Activated CD4-positive, alpha-beta T cell treated with anti-CD3 and anti-CD28 coated beads, Interleukin-2, Interleukin-6, amounts not matched to agents 100 ng/mL and 50 ng/mL, durations not matched to agents 16 hours and 8 hours (primary cell): ENCODE measurements around the gene SCD5.

Source experiments
- DNase-seq: peaks from one replicate; pipeline ENCODE4 v3.0.0-alpha.2; 2020

The SCD5 gene

DNA sequence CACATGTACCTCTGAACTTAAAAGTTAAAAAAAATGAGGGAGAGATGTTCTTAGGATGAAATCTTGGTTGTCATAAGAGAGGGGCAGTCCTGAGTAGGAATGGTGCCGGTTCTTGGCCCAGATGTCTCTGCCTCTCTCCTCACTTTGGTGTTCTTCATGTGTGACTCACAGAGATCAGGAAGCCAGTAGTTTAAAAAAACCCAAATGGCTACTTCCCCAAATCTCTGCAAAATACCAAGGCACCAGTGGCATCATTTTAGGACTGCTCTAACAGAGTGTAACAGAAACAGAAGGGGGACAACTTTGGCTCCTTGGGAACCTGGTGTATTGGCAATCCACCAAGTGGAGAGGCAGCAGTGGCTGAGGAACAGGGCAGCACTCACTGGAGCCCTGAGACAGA lies 116.8 kb downstream of the SCD5 start:
- no peak for DNase-seq

DNA sequence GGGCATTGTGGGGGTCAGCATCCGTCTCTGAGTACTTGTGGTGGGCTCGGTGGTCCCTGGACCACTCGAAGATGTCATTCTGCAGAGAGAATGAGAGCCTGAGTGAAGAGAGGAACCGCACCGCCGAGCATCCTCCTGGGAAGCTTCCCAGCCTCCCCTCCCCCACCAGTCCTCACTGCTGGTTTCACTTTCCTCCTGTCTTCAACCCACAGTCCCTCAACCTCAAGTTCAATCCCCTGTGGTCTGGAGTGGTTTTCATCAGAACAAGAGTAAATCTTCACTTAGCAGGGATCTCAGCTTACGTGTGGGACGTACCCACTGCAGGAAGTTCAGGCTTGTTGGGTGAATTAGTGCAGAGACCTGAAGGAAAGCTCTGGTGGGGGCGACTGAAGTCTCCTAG lies 117.8 kb downstream of the SCD5 start:
- no peak for DNase-seq

DNA sequence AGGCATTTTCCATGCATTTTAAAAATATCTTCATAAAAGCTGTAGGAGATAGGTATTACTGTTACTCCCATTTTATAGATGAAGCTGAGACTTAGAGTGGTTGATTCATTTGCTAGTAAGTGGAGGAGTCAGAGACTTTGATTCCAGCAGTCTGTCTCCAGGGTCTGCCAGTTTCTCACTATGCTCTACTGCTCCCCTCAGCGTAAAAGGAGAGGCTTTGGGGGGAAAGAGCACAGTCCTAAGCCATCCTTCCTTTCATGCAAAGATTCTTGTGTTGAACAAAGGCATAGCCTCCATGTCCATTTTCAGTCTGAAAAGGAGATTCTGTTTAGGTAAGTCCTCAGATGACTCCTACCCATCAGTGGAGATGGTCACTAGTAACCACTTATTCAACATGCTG lies 119.1 kb downstream of the SCD5 start:
- DNase-seq: no peak

DNA sequence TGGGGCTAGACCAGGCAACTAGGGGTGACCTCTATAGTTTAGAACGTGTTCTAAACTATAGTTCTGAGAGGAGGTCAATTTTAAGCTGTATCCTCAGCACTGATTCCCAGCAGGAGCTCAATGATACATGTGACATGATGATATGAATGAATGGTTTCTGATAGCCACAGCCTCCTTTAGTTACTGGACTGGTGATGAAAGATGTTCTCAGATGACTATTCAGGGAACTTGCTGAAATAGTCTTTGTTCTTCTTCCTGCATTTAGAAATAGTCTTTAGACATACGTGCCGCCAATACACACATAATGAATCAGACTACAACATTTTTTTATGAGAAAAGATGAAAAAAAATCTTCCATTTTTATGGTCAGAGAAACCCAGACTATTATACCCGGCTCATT lies 120.5 kb downstream of the SCD5 start:
- DNase-seq: no peak

DNA sequence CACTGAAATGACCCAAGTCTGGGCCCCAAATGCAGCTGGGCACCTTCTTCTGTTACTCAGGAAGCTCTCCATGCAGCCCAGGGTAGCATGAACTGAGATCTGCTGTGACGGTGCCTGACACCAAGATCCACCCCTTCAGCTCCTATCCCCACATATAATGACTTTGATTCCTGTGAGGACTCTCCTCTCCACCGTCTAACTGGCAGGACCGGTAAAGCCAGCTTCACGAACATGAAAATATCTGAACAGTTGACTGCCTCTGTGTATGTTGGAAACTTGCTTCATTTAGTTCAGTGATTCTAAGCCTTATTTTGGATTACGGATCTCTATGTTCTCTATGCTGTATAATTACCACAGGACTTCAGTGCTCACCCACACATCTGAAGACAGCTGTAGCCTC lies 121.3 kb downstream of the SCD5 start:
- no peak for DNase-seq

DNA sequence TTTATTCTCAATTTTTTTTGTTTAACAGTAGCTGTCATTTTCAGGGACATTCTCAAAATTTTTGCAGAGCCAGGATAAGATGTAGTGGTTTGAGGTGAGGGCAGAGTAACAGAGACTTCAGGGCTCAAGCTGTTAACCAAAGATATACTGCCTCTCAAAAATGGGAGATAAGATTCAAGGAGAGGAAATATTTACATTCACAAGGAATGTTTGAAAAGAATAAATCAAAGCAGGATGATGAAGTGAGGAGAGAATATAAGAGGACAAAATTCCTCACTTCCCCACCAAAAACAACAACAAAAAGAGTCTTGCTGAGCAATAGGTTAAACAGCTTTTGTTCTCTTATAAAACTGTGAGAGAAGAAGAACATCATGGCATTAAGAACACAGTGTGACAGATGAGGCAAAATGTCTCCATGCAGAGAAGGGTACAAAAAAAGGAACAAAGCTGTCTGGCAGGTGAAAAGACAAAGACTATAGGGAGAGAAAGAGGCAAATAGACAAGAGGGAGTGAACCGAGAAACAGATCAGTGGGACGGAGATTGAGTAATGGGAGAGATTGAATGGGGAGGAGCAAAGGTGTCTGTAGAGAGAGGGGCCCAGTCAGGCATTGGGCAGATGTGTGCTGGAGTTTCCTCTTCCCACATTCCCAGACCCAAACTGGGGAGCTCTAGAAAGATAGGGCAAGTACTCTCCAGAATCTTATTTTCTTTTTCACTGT lies 130.7 kb downstream of the SCD5 start:
- DNase-seq: no peak

DNA sequence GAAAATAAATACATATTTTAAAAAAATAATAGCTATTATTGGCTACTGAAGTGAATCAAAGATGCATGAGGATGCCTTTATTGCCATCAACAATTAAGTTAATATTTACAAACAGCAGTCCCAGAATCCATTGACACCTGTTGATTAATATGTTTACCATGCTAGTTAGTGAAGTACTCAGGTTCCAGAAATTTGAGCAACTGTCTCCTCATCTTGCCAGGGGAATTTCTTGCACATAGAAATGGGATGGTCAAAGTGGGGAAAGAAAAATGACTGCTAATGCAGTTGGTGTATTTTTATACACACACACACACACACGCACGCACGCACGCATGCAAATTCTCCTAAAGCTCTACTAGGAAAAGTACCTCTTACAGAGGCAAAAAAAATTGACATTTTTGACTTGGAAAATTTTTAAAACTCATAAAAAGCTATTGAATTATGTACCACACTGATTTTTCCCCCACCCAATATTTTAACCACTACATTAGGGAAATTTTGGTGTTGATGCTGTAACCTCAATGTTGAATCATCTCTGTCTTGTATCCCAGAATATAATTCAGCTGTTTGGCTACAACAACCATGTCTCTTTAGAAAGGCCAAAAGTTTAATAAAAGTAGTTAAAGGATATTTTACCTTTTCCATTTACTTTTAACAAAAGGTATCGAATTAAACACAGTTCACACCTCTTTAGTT lies 131.5 kb downstream of the SCD5 start:
- no peak for DNase-seq

DNA sequence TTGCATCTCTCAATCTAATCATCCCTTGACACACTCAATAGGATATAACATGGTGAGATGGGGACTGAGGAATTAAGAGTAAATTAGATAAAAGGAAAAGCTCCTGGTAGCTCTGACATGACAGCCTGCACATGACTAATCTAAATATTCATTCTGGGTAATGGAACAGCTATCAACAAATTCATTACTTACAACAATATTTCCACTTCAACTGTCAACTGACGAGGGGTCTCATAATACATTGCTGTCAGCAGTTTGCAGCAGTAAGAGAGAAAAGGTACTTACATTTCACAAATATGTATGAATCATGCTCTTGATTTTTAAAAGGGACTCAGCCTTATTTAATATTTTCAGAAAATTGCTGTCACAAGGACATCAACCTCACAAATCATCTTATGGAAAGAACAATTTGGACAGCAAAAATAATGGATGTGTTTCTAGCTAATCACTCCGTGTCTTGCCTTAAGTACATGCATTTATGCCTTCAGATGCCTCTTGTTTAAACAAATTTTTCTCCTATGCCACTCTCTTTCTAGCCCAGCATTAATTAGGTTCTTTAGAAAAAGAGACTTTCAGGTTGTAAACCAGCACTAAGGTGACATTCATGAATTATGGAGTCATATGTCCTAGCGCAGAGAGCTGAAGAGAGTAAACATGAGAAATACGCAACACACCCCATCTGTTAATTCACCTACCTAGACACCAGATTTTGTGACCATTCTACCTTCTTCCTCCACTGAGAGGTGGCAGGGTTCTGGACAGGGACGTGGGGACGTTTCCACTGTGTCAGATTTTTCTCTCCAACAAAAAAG lies 137.2 kb downstream of the SCD5 start:
- no peak for DNase-seq

DNA sequence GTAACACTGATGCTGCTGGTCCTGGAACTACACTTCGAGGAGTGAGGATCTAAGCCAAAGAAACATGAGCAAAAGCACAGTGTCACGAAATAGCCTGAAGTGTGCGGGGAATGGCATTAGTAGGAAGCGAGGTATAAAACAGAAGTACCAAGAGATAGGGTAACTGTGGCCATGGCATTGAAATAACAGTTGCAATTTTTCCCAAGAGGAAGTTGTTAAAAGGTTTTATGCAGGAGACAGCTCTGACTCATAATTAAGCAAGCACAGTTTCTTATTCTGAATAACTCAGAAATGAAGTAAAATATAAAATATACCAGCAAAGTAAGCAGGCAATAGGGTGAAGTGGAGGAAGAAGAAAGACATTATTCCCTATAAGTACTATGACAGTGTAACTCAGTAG lies 146.5 kb downstream of the SCD5 start:
- no peak for DNase-seq

DNA sequence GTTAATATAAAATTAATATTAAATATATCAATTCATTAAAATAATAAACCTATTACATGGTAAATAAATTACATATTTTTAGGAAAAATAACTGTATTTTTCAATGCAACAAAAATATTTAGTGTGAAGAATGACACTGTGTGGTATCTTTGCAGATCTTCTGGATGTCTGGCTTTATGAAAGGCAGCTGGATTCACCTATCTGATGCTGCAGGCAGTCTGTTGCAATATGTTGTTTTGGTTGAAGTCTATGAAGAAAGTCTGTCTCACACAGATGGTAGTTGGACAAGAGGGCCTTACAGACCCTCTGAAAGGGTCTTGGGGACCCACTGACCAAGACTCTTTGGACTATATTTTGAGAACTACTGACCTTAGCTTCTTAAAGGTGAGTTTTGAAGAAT lies 147.7 kb downstream of the SCD5 start:
- no peak for DNase-seq

DNA sequence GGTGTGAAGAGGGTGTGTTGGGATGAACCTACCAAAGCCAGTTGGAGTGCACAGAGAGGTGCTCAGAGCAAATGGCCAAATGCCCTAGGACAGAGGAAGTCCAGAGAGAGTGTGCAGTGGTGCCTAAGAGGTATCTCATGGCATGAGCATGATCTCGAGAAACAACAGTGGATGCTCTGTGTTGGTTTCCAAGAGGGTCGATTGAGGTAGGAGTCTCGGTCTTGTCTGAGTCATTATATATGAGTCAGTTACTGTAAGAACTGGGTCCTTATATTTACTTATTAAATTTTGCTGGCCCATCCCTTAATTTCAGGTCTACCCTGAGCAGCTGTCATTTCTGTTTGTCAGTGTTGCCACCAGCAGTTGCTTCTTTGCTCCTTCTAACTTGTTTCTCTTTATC lies 150.2 kb downstream of the SCD5 start:
- DNase-seq: no peak

DNA sequence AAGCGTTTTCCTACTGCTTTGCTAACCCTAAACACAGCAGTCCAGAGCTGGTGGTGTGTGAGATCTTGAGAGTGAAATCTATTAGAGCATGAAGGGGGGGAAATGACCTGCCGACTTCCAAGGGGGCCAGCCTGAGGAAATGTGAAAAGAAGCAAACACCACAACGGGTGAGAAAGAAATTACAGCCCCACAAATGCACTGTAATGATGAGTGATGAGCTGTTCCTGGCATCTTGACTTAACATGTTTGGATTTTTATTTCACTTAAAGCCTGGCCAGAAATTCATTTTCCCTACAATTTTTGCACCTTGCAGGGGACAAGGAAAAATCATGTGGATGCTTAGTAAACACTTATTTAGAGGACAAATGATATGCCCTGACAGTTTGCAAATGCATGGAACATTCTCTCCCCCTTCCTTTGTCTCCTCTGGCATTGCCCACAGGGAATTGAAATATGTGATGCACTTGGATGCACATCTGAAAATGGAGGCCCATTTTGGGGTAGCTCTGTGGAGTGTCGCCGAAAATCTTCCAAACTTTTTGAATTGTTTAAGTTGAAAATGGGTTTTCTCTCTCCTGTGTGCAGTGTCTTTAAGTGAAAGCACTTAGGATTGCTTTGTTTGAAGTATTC lies 152.5 kb downstream of the SCD5 start:
- DNase-seq: no peak

DNA sequence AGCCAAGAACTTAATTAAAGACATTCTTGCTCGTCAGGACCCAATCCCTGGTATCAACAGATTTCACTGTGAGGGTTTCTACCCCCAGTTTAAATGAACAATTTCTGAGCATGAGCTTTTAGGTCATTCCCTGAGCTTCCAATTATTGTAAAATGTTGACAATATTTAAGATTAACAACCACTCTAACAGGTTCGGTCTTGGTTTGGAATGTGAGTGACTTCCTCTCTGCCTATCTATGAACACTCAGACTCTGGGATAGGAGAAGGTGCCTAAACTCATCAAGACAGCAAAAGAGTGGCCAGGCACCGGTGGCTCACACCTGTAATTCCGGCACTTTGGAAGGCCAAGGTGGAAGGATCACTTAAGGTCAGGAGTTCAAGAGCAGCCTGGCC lies 153.9 kb downstream of the SCD5 start:
- DNase-seq: no peak

DNA sequence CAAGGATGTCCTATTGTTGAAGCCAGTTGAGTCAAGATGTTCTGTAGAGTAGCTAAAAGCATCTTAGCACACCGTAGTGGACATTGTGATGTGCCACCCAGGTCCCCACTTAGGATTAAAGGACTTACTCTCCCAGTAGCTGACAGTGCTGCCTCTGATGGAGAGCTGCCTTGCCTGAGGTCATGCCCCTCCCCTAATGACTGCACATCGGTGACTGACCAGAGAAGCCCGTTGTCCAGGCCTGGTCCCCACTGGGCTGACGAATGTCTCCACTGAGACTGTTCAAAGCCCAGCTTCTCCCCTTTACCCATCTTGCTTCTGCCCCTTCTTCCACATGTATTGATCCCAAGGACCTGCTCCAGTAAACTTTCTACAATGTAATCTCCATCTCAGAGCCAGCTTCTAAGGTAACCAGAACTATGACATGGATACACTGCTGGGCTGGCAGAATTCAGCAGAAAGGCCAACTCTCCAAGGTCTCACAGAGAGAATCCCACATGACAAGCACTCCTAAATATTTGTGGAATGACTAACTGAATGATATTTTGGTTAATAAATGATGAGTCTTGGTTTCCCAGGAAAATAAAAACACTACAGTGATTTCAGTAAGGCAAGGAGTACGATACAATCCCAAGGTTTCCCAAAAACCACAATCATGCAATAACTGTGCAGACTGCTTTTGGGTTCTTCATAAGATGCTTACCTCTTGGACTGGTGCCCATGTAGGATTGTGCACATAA lies 154.4 kb downstream of the SCD5 start:
- no peak for DNase-seq

DNA sequence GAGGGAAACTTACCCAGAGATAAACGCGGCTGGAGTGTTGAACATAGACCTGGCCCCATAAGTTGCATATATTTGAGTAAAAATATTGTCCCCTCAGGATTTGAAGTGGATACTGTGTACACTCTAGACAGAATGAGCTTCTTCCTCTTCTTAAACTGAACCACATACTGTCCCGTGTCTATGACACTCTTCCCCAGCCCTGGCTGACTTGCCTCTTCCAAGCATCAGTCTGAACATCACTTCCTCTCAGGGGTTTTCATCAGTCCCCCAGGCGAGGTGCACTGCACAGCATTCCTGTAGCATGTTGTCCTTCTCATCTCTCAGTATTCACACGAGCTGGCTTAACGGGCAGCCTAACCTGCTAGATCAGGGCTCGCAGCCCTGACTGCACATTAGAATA lies 156.3 kb downstream of the SCD5 start:
- DNase-seq: no peak

DNA sequence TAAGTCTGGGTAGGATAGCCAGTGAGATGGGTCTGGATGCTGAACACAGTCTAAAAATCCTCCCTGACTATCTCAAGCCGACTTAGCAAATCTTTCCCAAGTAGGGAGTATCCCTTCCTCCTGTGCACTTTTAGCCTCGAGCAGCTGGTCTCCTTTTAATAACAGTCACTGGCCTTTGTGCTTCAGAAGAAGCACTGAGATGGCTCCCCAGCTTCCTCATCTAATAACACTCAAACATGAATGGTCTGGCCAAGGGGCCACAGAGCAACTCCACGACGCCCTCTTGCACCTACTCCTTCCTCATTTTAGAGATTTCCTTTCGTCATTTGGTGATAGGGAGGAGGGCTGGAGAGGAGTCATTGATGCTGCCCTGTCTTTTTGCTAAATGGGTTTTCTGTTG lies 158.1 kb downstream of the SCD5 start:
- no peak for DNase-seq

DNA sequence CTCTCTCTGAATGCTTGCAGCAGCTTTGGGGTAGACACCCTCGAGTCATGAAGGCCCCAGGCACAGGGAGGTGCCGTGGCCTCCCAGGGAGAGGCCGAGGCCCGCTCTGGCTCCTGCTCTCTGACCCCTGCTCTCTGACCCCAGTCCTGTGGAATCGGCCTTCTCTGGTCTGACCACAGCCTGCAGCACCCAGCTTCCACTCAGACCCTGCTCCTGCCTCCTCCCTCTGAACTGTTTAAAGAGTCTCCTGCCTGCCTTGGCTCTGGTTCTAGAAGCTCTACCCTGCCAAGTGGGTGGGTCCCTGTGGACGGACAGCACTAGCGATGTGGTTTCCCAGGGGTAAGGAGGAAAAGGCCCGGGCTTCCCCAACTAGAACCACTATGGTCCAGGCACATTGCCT lies 158.6 kb downstream of the SCD5 start:
- DNase-seq: no peak

DNA sequence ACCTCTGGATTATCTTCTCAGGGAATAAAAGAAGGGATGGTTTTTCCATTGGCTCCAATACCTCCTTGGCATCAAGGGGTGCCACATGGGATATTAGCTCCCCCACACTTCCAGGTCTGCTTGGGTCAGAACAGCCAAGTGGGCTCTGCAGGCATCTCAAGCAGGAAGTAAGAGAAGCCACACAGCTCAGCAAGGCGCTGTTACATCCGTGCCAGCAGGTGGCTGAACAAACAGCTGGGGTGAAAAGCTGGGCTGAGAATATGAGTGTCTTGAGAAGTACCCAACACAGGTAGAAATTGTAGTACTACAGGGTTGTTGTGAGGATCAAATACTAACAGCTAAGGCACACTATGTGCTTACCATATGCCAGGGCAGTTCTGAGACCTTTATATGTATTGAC lies 160.1 kb downstream of the SCD5 start:
- DNase-seq: no peak

DNA sequence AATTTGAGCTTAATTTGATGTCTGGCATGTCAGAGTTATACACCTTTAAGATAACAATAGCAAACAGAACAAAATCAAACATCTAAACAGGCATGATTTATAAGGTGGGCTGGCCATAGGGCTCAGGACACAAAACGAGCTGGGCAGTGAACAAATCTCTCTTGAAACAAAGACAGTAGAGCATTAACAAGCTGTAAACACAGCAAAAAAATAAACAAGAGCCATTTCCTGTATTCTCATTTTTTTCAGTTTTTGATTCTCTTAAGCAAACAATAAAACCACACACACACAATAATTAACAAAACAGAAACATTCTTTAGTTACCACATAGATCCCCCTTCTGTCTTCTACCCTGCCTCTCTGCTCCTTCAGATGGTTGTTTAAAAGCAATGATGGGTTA lies 168.5 kb downstream of the SCD5 start:
- DNase-seq: no peak

DNA sequence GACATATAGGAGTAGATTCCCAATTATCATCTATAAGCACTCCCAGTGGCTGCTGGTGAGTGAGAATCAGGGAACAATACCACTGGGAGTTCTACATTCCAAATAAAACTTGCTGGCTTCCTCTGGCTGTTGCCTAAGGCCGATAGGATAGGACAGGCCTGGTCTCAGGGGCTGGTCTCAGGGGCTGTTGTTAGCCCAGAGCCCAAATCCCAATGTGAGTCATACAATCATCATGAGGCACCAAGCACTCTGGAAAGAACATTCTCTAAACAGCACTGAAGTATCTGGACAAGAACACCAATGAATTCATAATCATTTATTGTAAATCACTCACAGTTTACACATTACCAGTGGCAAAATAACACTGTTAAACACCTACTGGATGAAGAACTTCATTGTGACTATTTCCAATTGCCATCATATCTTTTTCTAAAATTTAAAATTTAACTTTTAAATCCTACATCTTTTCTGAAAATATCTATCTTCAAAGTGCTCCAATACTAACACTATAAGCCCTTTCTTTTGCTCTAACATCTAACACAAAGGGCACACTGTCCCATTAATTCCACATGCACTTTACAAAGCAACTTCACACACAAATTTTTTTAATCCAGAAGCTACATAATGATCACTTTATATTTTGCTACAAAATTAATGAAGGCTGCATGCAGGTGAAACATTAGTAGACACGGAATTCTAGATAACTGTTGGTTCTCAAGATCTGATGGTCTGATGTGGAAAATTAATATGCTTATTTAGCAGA lies 169.2 kb downstream of the SCD5 start:
- no peak for DNase-seq

DNA sequence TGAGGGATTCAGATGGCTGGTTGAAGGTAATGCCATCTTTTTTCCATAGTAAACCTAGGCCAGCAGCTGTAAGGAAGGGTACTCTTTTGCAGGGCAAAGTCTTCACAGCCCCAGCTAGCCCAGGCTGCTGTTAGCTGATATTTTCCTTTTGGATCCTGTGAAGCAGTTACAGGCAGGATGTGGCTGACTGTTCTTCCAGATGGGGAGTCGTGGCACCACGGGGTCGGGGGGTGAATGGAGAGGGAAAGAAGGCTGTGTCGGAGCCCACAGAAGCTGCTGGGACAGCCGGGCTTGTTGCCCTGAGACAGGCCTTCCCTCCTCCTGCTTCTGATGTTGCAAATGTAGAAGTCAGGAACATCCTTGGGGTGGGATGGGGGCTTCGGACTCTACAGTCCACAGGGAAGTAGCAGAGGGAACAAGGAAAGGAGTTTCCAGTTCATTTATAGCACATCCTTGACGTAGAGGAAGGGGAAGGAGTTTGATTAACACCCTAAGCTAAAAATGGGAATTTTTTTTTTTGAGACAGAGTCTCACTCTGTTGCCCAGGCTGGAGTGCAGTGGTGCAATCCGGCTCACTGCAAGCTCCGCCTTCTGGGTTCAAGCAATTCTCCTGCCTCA lies 172.2 kb downstream of the SCD5 start:
- DNase-seq: no peak

DNA sequence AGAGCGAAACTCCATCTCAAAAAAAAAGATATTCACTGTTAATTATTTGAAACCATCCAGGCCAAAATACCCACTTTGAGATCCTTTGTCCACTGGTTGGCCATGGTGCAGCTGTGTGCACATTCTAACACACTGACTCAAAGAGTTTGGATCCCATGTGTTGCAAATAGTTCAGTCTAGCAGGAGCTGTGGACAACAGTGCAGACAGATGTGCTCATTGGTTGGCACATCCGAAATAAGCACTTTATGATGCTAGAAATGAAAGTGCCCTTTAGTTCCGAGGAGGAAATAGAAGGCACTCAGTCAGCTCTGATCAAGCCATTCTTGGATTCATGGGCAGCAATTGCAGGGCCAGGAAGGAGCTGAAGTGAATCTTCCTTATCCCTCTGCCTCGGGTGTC lies 173.8 kb downstream of the SCD5 start:
- DNase-seq: no peak
